IgD-negative memory B cell (primary cell): Measurements from ENCODE around the gene RTL5. TPM values are rescaled to one million over a fixed set of nuclear protein-coding genes. Genes with fewer than 3 reads are reported as not detected.

Experiments
- H3K27ac Mint-ChIP-seq, 3 donors: one replicate each; pipeline ENCODE4 v1.8.0; 2020 to 2022; ENCODE audit warnings: mild to moderate bottlenecking in 3 of 3, mixed read lengths in 3 of 3, moderate library complexity in 1 of 3
- H3K27me3 Mint-ChIP-seq: one replicate; pipeline ENCODE4 v1.8.0; 2021; ENCODE audit warnings: mixed read lengths
- H3K36me3 Mint-ChIP-seq: one replicate; pipeline ENCODE4 v1.8.0; 2020; ENCODE audit warnings: mild to moderate bottlenecking, mixed read lengths
- H3K4me1 Mint-ChIP-seq, 3 donors: one replicate each; pipeline ENCODE4 v1.8.0; 2020 to 2022; ENCODE audit warnings: mixed read lengths in 3 of 3, mild to moderate bottlenecking in 1 of 3
- H3K4me3 Mint-ChIP-seq, 4 donors: one replicate each; pipeline ENCODE4 v1.8.0; 2020 to 2022; ENCODE audit warnings: mild to moderate bottlenecking in 4 of 4, mixed read lengths in 4 of 4, moderate library complexity in 3 of 4
- H3K9me3 Mint-ChIP-seq, 3 donors: one replicate each; pipeline ENCODE4 v1.8.0; 2020 to 2021; ENCODE audit warnings: mixed read lengths in 3 of 3, mild to moderate bottlenecking in 1 of 3
- polyA plus RNA-seq: library from polyadenylated mRNA; unstranded; fragments of 300-500 nt; fragmentation: Illumina TruSeq; gene quantifications from one replicate; pipeline ENCODE4 v1.2.3, GENCODE V29; 2021

Gene RTL5
- polyA plus RNA-seq, 1 donor from 2014 or later, result not detected

DNA sequence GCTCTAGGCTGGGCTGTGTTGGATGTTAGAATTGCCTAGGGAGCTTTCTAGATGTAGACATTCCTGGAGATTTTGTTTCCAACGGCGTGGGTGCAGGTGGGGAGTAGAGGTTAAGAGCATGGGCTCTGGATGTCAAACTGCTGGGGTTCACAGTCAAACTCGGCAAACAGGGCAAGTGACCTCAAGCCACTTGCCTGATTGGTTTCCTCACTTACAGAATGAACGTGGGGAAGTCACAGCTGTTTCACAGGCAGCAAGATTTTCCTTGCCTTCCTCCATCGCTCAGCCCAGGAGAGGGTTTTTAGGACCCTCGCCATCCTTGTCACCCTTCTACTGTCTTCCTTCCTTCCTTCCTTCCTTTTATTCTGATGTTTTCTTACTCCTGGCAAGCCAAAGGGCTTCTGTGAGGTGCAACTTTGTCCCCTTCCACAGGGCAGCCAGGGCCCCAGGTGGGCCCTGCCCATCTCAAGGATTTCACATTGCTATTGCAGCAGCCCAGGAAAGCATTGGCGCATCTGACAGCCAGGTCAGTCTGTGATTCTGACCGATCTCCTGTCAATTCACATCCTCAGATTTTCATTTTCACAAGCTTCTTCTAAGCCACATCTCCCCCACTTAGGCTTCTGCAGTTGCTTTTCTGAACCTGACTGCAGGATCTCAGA, 7.0 kb downstream of the RTL5 start:
- Mint-ChIP-seq H3K27me3 (peaks cover 21% of the 10 kb centered on the region), H3K4me3 (no peak overlapping the region), H3K27ac (peak overlapping the region; percentile 36 to 90 (median 85)), H3K9me3 (no peaks in the 10 kb centered on the region), H3K36me3 (no peaks in the 10 kb centered on the region), H3K4me1 (peaks cover 5 to 11% (median 11%) of the 10 kb centered on the region in 3 donors)

GRCh38 chrX:72123471-72124185, 8.1 kb downstream of the RTL5 start:
- Mint-ChIP-seq H3K27me3 (peaks cover 19% of the 10 kb centered on the region), H3K4me1 (peaks cover 5 to 11% (median 11%) of the 10 kb centered on the region in 3 donors), H3K9me3 (no peaks in the 10 kb centered on the region), H3K27ac (peak overlapping the region in 2 of 3 donors; percentile 85 to 90), H3K4me3 (peak overlapping the region in 1 of 4 donors; percentile 60), H3K36me3 (no peaks in the 10 kb centered on the region)

DNA sequence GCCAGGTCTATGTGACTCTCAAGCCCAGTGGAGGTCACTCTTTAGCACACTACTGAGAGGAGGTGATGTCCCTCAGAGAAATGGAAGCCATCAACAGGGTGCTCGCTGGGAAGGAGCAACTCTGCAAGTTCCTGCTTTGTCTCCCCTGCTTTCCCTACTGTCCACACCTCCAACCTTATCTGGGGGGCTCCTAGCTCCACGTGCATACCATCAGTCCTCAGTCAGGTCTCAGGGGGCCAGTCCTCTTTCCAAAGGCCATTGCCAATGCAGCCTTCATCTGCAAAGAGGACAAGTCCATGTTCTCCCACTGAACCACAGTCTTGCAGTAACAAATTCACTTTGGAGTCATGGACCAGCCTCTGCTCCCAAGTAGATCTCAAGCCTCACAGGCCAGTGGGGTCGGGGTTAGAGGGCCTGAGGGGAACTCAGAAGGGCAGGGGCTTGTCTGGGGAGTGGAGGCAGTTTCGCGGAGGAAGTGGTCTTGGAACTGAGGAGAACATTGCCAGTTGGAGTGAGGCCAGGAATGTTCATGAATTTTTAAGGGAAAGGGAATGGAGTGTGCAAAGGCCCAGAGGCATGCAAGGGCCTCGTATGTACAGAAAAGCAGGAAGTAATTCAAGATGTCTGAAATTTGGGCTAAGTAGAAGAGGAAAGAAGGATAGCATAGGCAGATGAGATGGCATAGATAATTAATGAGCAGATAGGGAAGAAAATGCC, 8.9 kb downstream of the RTL5 start:
- peak overlapping the region in 1 of 3 donors; percentile 82 for H3K27ac Mint-ChIP-seq
- H3K4me3 Mint-ChIP-seq, result no peak overlapping the region
- H3K9me3 Mint-ChIP-seq, result no peaks in the 10 kb centered on the region
- H3K4me1 Mint-ChIP-seq, result peaks cover 5 to 11% (median 11%) of the 10 kb centered on the region in 3 donors
- H3K27me3 Mint-ChIP-seq, result peaks cover 16% of the 10 kb centered on the region
- H3K36me3 Mint-ChIP-seq, result no peaks in the 10 kb centered on the region

DNA sequence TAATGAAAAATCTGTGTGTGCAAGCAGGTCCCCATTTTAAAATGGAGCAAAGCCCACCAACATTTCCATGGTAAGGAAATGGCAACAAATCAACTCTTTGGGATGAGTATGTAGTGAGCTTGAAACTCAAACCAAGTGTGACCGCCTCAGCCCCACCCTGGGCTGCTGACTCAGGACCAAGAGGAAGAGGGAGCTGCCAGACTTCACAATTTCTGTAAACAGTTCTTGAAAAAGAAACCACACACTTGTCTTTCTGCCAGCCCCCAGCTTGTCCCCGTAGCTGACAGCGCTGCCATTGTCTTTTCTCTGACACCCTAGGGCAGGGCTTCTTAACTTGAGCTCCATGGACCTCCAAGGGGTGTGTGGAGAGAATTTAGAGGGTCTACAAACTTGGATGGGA, 10.3 kb downstream of the RTL5 start:
- Mint-ChIP-seq H3K4me3 (peak overlapping the region in 1 of 4 donors; percentile 86), H3K36me3 (no peaks in the 10 kb centered on the region), H3K27ac (no peak overlapping the region), H3K9me3 (no peaks in the 10 kb centered on the region), H3K27me3 (peaks cover 9% of the 10 kb centered on the region), H3K4me1 (peaks cover 1 to 11% (median 11%) of the 10 kb centered on the region in 3 donors)

GRCh38 chrX:72120837-72121236, 10.9 kb downstream of the RTL5 start:
- Mint-ChIP-seq H3K27ac (no peak overlapping the region), H3K4me1 (peaks cover 0 to 11% (median 11%) of the 10 kb centered on the region in 3 donors)

GRCh38 chrX:72117636-72118210, 14.0 kb downstream of the RTL5 start:
- peaks cover 0 to 8% (median 0%) of the 10 kb centered on the region in 3 donors for H3K4me1 Mint-ChIP-seq
- no peaks in the 10 kb centered on the region for H3K36me3 Mint-ChIP-seq
- H3K9me3 Mint-ChIP-seq, result no peaks in the 10 kb centered on the region
- peaks cover under 1% of the 10 kb centered on the region for H3K27me3 Mint-ChIP-seq
- peak overlapping the region in 1 of 3 donors; percentile 76 for H3K27ac Mint-ChIP-seq
- H3K4me3 Mint-ChIP-seq, result no peak overlapping the region

More at GRCh38 chrX:72120837-72121236, 10.9 kb downstream of the RTL5 start:
- Mint-ChIP-seq H3K27me3 (peaks cover 8% of the 10 kb centered on the region), H3K9me3 (no peaks in the 10 kb centered on the region), H3K36me3 (no peaks in the 10 kb centered on the region), H3K4me3 (peak overlapping the region in 1 of 4 donors; percentile 86)

DNA sequence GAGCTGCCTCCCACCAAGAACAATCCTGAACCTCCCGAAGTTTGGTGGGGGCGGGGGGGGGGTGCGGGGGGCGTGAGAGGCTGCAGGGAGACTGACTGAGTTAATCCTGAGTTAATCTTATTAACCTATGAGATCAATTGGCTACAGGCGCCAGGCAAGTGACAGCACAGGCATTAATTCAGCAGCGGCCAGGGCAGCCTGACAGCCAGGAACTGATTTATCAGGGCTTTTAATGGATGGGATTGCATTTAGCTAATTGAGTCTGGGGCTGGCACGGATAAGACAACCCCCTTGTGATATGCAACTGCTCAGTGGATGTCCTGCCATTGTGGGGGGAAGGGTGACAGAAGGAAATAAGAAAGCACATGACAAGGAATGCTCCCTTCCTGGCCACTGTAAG, 16.3 kb downstream of the RTL5 start:
- no peak overlapping the region for H3K27ac Mint-ChIP-seq
- H3K27me3 Mint-ChIP-seq, result peaks cover 9% of the 10 kb centered on the region
- H3K4me3 Mint-ChIP-seq, result no peak overlapping the region
- H3K9me3 Mint-ChIP-seq, result no peaks in the 10 kb centered on the region
- H3K4me1 Mint-ChIP-seq, result no peaks in the 10 kb centered on the region
- no peaks in the 10 kb centered on the region for H3K36me3 Mint-ChIP-seq

DNA sequence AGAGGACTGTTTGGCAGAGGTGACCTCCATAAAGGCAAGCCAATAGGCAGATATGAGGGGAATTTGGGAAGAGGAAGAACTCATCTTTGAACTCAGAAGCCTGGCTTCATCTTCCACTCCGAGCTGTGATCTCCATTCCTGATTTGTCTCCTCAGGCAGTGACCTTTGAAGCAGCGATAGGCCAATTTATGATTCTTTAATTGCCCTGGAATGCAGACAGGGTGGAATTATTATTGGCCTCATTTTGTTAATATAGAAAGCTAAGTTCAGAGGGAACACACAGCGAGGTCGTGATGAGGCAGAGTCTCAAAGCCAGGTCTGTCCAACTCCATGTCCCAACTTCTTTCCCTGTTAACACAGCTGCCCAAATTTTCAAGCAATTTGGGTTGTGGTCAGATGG, 16.9 kb downstream of the RTL5 start:
- Mint-ChIP-seq H3K4me3 (no peak overlapping the region), H3K4me1 (peaks cover 0 to 4% (median 0%) of the 10 kb centered on the region in 3 donors), H3K36me3 (no peaks in the 10 kb centered on the region), H3K27ac (no peak overlapping the region), H3K9me3 (no peaks in the 10 kb centered on the region), H3K27me3 (peaks cover 10% of the 10 kb centered on the region)

DNA sequence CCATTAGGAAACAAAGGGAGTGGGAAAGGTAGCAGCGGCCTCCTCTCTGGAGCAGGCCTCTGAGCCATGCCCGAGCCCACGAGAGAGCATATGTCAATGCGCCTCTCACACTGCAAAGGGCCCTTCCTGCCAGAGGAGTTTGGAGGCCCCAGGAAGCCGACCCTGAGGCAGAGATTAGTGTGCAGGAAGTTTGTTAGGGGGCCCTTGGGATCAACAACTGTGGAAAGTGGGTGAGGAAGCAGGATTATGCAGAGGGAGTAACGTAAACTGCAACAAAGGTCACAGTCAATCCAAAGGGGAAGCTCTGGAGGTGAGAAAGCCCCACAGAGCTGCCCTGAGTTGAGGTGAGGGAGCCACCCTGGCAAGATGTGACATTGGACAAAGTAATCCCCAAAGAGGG, 17.4 kb downstream of the RTL5 start:
- Mint-ChIP-seq H3K9me3 (no peaks in the 10 kb centered on the region), H3K27ac (no peak overlapping the region), H3K36me3 (no peaks in the 10 kb centered on the region), H3K4me1 (peaks cover 0 to 4% (median 0%) of the 10 kb centered on the region in 3 donors), H3K4me3 (no peak overlapping the region), H3K27me3 (peaks cover 10% of the 10 kb centered on the region)

DNA sequence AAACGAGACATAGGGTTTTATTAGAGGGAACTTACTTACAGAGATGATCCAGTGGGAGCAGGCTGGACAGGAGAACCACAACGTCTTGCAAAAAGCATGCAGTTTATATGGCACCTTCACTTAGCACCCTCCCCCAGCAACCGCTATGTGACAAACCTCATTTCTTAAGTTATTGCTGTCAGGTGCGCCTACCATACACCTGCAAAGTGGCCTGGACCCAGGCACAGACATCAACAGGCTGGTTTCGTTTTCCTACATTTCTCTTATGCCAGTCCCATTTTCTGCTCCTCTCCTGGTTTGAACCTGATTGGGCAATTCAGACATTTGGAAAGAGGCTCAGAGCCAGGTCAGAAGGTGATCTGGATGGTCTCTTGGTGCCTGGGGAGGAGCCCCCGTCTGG, 18.3 kb downstream of the RTL5 start:
- Mint-ChIP-seq H3K9me3 (no peaks in the 10 kb centered on the region), H3K27me3 (peaks cover 16% of the 10 kb centered on the region), H3K4me1 (peaks cover 0 to 4% (median 0%) of the 10 kb centered on the region in 3 donors), H3K4me3 (no peak overlapping the region), H3K27ac (no peak overlapping the region), H3K36me3 (no peaks in the 10 kb centered on the region)

- H3K4me3 Mint-ChIP-seq, result no peak overlapping the region
- H3K27me3 Mint-ChIP-seq, result peaks cover 24% of the 10 kb centered on the region
- no peaks in the 10 kb centered on the region for H3K9me3 Mint-ChIP-seq
- H3K27ac Mint-ChIP-seq, result no peak overlapping the region
- H3K36me3 Mint-ChIP-seq, result no peaks in the 10 kb centered on the region
- peaks cover 0 to 4% (median 2%) of the 10 kb centered on the region in 3 donors for H3K4me1 Mint-ChIP-seq
These were observed 20.6 kb downstream of the RTL5 start for GRCh38 chrX:72110876-72111708.

DNA sequence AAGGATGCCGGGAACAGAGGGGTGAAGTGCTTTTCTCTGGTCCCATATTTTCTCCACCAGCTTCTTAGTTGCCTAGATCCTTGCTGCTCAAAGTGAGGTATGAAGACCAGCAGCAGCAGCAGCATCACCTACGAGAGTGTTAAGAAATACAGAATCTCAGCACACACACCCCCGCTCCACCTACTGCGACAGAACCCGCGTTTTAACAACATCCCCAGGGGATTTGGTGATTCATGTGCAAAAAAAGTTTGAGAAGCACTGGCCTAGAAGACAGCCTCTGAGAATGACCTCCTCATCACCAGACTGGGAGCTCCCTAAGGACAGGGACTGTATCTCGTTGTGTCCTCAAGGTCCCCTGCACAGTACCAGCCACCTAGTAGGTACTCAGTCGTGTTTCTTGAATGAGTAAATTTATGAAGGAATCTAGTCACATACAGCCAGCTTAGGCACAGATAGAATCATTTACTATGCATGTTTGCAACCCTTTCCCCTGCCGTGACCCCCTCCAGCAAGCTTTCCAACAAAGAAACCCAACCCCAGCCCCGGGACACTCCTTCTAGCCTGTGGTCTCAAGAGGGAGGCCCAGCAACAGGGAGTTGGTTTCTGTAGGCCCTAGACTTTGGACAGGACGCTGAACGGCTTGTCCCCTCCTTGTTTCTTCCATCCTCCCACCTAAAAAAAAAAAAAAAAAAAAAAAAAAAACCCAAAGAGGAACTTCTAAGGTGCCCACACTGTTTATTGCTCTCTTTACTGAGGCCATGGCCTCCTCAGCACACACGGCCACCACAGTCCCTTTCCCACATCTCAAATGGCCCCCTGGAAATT, 21.5 kb downstream of the RTL5 start:
- Mint-ChIP-seq H3K27me3 (peaks cover 24% of the 10 kb centered on the region), H3K4me3 (peak overlapping the region in 2 of 4 donors; percentile 30 to 72), H3K4me1 (peaks cover 0 to 9% (median 6%) of the 10 kb centered on the region in 3 donors), H3K27ac (no peak overlapping the region), H3K9me3 (no peaks in the 10 kb centered on the region), H3K36me3 (no peaks in the 10 kb centered on the region)

DNA sequence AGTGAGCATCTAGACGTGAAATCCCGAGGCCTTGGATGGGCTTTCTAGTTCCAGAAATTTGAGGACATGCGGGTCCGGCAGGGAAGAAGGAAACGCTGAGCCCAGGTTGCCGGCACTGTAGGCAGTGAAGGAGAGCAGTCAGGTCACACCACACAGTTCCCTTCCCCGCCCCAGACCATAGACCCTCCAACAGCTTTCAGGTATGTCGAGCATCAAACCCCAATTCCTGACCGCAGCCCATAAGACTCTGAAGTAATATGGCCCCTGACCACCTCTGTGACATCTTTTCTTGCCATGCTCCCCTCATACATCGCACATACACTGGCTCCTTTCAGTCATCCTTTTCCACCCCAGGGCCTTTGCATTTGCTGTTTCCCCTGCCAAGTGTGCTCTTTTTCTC, 23.0 kb downstream of the RTL5 start:
- Mint-ChIP-seq H3K27me3 (peaks cover 32% of the 10 kb centered on the region), H3K36me3 (no peaks in the 10 kb centered on the region), H3K4me1 (peaks cover 0 to 14% (median 10%) of the 10 kb centered on the region in 3 donors)

More for the DNA sequence above, 23.0 kb downstream of the RTL5 start:
- H3K27ac Mint-ChIP-seq, result no peak overlapping the region
- H3K4me3 Mint-ChIP-seq, result no peak overlapping the region
- no peaks in the 10 kb centered on the region for H3K9me3 Mint-ChIP-seq
